CD4-positive, CD25-positive, alpha-beta regulatory T cell (primary cell): Measurements from ENCODE around the gene IFT22. TPM values are rescaled to one million over a fixed set of nuclear protein-coding genes. Genes with fewer than 3 reads are reported as not detected.

Experiments
- ATAC-seq, 2 donors: fragments of 150-1000 bp; cut with Tn5 transposase; one replicate each; pipeline ENCODE4 v1.10.0; 2021; ENCODE audit warnings: low read depth in 2 of 2, moderate number of reproducible peaks in 2 of 2, moderate library complexity in 1 of 2
- DNase-seq, 3 donors: peaks; one replicate each; pipeline versions ENCODE4 v3.0.0 to v3.0.0-alpha.2; 2012 to 2022; ENCODE audit warnings: mixed read lengths in 1 of 3
- H3K27ac ChIP-seq: one replicate; pipeline ENCODE4 v1.7.0; 2013; ENCODE audit warnings: mild to moderate bottlenecking, low read length; ENCODE audit not compliant: insufficient read depth, poor library complexity, severe bottlenecking
- H3K27me3 ChIP-seq: one replicate; pipeline ENCODE4 v1.7.0; 2013; ENCODE audit warnings: low read length; ENCODE audit not compliant: control insufficient read depth, insufficient read depth
- H3K36me3 ChIP-seq: one replicate; pipeline ENCODE4 v1.7.0; 2013; ENCODE audit warnings: mild to moderate bottlenecking, low read length, moderate library complexity; ENCODE audit not compliant: control insufficient read depth, insufficient read depth
- H3K4me1 ChIP-seq: 2 replicates; pipeline ENCODE4 v1.7.0; 2013; ENCODE audit warnings: mild to moderate bottlenecking, low read length; ENCODE audit not compliant: insufficient read depth, control insufficient read depth, poor library complexity, severe bottlenecking
- H3K4me3 ChIP-seq: one replicate; pipeline ENCODE4 v1.7.0; 2013; ENCODE audit warnings: low read depth, mild to moderate bottlenecking, low read length, moderate library complexity
- H3K9me3 ChIP-seq, 2 experiments: 1 replicate in 1 of 2; 2 replicates in 1 of 2; pipeline ENCODE4 v1.7.0; 2013; ENCODE audit warnings: low read length in 2 of 2, mild to moderate bottlenecking in 1 of 2, moderate library complexity in 1 of 2; ENCODE audit not compliant: control insufficient read depth in 2 of 2
- H3K27ac Mint-ChIP-seq, 3 donors: one replicate each; pipeline ENCODE4 v1.8.0; 2020 to 2022; ENCODE audit warnings: mild to moderate bottlenecking in 3 of 3, mixed read lengths in 3 of 3, moderate library complexity in 2 of 3
- H3K27me3 Mint-ChIP-seq: one replicate; pipeline ENCODE4 v1.8.0; 2022; ENCODE audit warnings: mild to moderate bottlenecking, mixed read lengths
- H3K36me3 Mint-ChIP-seq: one replicate; pipeline ENCODE4 v1.8.0; 2020; ENCODE audit warnings: mixed read lengths
- H3K4me1 Mint-ChIP-seq, 4 donors: one replicate each; pipeline ENCODE4 v1.8.0; 2020 to 2022; ENCODE audit warnings: mixed read lengths in 4 of 4, mild to moderate bottlenecking in 1 of 4
- H3K4me3 Mint-ChIP-seq, 4 donors: one replicate each; pipeline ENCODE4 v1.8.0; 2020 to 2022; ENCODE audit warnings: mild to moderate bottlenecking in 4 of 4, mixed read lengths in 4 of 4, moderate library complexity in 3 of 4
- H3K9me3 Mint-ChIP-seq, 7 donors: one replicate each; pipeline ENCODE4 v1.8.0; 2020 to 2022; ENCODE audit warnings: mixed read lengths in 7 of 7, mild to moderate bottlenecking in 3 of 7, moderate library complexity in 2 of 7
- polyA plus RNA-seq, 4 donors: library from polyadenylated mRNA; unstranded; fragments of 300-500 nt; fragmentation: Illumina TruSeq; gene quantifications; one replicate each; pipeline ENCODE4 v1.2.3, GENCODE V29; 2021
- total RNA-seq: library from RNA; stranded (reverse); gene quantifications from one replicate; pipeline ENCODE4 v1.2.3, GENCODE V29; 2022

Gene IFT22
- 1.0 TPM for total RNA-seq
- 1 to 10 TPM; 2.7 to 6.9 (median 3.8) TPM for polyA plus RNA-seq

DNA sequence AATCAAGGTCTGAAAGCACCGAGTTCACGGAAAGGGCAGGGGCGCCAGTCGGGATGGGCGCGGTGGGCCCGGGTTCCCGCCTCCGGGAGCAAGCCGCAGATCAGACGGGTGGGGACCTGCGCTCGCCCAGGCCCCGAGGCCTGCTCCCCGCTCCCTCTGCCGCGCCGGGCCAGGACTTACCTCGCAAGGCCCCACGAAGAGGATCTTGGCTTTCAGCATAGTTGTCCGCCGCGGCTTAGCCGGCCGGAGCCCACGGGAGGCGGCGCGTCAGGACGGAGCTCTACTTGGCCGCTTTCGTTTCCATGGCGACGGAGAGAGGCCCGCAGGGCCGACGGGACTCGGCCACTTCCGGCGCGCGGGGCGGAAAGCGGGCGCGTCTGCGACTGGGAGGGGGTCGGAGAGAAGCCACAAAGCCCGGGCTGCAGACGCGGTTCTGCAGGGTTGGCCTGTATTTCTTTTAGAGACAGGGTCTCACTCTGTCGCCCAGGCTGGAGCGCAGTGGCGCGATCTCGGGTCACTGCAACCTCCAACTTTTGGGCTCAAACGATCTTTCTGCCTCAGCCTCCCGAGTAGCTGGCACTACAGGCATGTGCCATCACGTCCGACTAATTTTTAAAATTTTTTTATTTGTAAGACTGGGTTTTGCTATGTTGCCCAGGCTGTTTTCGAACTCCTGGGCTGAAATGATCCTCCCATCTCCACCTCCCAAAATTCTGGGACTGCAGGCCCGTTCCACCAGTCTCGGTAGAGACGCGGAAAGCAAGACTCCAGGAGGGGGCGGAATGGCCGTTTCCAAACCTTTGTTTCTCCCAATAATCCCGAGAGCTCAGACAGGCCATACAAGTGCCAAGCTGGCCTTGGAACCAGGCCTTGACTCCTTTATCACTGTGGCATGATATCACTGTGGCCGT is at the start of gene IFT22:
IFT22 (minus strand) TSS at position 322 of the 911 bp plus-strand sequence; CDS start at position 219, 103 bp downstream.
- H3K4me3 Mint-ChIP-seq, result peak within 1 kb of the TSS; percentile 89 to 97 (median 93)
- H3K4me3 ChIP-seq, result peak within 1 kb of the TSS; percentile 75

DNA sequence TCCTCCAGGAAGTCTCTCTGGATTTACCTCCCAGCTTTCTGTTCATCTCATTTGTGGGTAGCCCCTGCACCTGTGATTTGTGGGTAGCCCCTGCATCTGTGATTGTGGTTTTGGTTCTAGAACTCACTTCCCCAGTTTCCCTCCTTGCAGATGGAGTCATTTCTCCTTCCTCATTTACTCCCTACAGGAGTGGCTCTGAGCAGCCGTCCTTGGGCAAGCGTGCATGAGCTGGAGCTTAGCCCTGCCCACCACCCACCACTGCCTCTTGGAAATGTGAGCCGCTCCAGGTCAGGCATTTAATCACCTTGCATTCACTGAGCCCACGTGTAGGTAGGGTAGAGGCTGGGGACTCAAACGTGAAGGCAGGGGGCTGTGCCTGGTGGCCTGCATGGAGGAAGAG is 49.2 kb upstream of the IFT22 start:
- no peak overlapping the region for H3K4me3 ChIP-seq
- H3K27ac ChIP-seq, result no peak overlapping the region
- Mint-ChIP-seq H3K27ac (peak overlapping the region in 1 of 3 donors; percentile 93), H3K4me3 (no peak overlapping the region), H3K36me3 (no peaks in the 10 kb centered on the region), H3K9me3 (no peaks in the 10 kb centered on the region), H3K27me3 (peaks cover 13% of the 10 kb centered on the region), H3K4me1 (peaks cover 0 to 14% (median 3%) of the 10 kb centered on the region in 4 donors)
- H3K27me3 ChIP-seq, result peaks cover 5% of the 10 kb centered on the region
- no peak for ATAC-seq
- no peaks in the 10 kb centered on the region for H3K9me3 ChIP-seq
- DNase-seq, result no peak
- no peaks in the 10 kb centered on the region for H3K36me3 ChIP-seq
- H3K4me1 ChIP-seq, result no peaks in the 10 kb centered on the region

More for the DNA sequence above, at the start of gene IFT22:
- peaks cover 11% of the 10 kb centered on the region for H3K27me3 Mint-ChIP-seq
- Histone ChIP-seq H3K9me3 (no peaks in the 10 kb centered on the region), H3K27ac (peak within 1 kb of the TSS; percentile 57), H3K4me1 (peaks cover 10% of the 10 kb centered on the region), H3K36me3 (no peaks in the 10 kb centered on the region), H3K27me3 (no peaks in the 10 kb centered on the region)
- ATAC-seq (peak; percentile 92 to 96), DNase-seq (peak; percentile 72 to 91 (median 81))
- H3K4me1 Mint-ChIP-seq, result peaks cover 0 to 21% (median 7%) of the 10 kb centered on the region in 4 donors
- H3K9me3 Mint-ChIP-seq, result peaks cover 0 to 2% (median 0%) of the 10 kb centered on the region in 7 donors
- H3K36me3 Mint-ChIP-seq, result peaks cover 3% of the 10 kb centered on the region
- peak within 1 kb of the TSS; percentile 81 to 96 (median 88) for H3K27ac Mint-ChIP-seq

DNA sequence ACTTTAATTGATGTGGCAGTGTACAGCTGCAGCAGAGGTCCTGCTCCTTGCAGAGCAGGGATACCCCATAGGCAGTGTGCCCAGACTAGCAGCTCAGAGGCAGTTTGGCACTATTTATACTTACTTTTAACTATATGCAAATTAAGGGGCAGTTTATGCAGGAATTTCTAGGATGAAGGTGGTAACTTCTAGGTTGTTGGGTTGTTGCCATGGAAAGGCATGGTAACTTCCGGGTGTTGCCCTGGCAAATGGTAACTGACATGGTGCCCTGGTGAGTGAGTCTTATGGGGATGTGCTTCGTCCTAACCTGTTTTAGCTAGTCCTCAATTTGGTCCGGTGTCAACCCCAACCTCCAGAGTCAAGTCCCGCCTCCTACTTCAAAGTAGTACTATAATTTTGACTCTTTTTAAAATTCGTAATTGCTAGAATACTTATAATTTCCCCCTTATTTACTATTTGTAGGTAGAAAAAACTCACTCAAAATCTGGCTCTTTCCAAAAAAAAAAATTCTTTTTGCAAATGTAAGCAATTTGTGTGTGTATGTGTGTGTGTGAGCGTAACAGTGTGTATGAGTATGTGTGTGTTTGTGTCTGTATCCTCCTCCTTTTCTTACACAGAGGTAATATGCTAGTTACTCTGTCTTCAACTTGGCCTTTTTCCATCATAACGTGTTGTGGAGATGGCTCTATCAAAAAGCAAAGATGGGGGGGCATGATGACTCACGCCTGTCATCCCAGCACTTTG is 47.0 kb upstream of the IFT22 start:
- Mint-ChIP-seq H3K9me3 (no peaks in the 10 kb centered on the region), H3K27ac (no peak overlapping the region), H3K4me1 (peaks cover 0 to 16% (median 3%) of the 10 kb centered on the region in 4 donors), H3K27me3 (peaks cover 27% of the 10 kb centered on the region), H3K4me3 (no peak overlapping the region), H3K36me3 (no peaks in the 10 kb centered on the region)
- H3K27ac ChIP-seq, result no peak overlapping the region
- peaks cover 6% of the 10 kb centered on the region for H3K4me1 ChIP-seq
- H3K27me3 ChIP-seq, result peaks cover 5% of the 10 kb centered on the region
- no peaks in the 10 kb centered on the region for H3K36me3 ChIP-seq
- no peaks in the 10 kb centered on the region for H3K9me3 ChIP-seq
- DNase-seq (no peak), ATAC-seq (no peak)
- no peak overlapping the region for H3K4me3 ChIP-seq

DNA sequence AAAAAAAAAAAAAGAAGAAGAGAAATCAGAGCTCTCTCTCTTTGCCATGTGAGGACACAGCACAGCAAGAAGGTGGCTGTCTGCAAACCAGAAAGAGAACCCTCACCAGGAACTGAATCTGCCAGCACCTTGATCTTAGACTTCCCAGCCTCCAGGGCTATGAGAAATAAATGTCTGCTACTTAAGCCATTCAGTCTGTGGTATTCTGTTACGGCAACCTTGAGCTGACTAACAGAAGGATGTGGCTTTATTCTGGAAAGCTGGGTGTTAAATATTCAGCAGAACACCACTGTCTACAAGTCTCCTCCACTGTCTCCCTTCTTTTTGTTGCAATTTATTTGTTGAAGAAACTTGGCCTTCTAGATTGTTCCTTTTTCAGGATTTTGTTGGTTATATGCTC is 46.1 kb upstream of the IFT22 start:
- Mint-ChIP-seq H3K4me3 (no peak overlapping the region), H3K27ac (no peak overlapping the region), H3K9me3 (no peaks in the 10 kb centered on the region), H3K27me3 (peaks cover 22% of the 10 kb centered on the region), H3K4me1 (peaks cover 0 to 16% (median 3%) of the 10 kb centered on the region in 4 donors), H3K36me3 (no peaks in the 10 kb centered on the region)
- no peak overlapping the region for H3K27ac ChIP-seq
- H3K4me1 ChIP-seq, result peaks cover 14% of the 10 kb centered on the region
- H3K27me3 ChIP-seq, result peaks cover 5% of the 10 kb centered on the region
- no peak for ATAC-seq
- no peaks in the 10 kb centered on the region for H3K36me3 ChIP-seq
- DNase-seq, result no peak
- no peak overlapping the region for H3K4me3 ChIP-seq
- H3K9me3 ChIP-seq, result no peaks in the 10 kb centered on the region

DNA sequence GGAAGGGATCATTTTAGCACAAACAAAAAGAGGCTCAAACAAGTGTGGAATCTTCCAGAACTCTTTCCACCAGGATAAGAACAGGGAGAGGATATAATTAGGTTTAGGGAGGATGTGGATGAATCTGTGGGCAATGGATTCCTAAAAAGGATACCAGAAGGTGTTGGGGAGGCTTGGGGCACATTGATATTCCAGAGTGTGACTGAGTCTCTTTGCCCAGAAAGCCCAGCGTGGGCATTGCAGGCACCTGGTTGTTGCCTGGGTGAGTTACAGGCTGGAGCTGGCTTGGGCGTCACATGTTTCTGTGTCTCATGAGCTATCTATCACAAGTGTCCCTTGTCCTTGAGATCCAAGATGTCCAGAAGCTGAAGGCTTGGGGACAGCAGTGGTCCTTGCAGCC is 44.3 kb upstream of the IFT22 start:
- peaks cover 0 to 15% (median 3%) of the 10 kb centered on the region in 4 donors for H3K4me1 Mint-ChIP-seq
- Histone ChIP-seq H3K9me3 (no peaks in the 10 kb centered on the region), H3K4me3 (no peak overlapping the region), H3K27me3 (peaks cover 4% of the 10 kb centered on the region), H3K27ac (no peak overlapping the region), H3K4me1 (peaks cover 18% of the 10 kb centered on the region), H3K36me3 (no peaks in the 10 kb centered on the region)
- H3K27ac Mint-ChIP-seq, result no peak overlapping the region
- ATAC-seq (no peak), DNase-seq (no peak)
- no peaks in the 10 kb centered on the region for H3K36me3 Mint-ChIP-seq
- no peak overlapping the region for H3K4me3 Mint-ChIP-seq
- H3K27me3 Mint-ChIP-seq, result peaks cover 32% of the 10 kb centered on the region
- no peaks in the 10 kb centered on the region for H3K9me3 Mint-ChIP-seq

DNA sequence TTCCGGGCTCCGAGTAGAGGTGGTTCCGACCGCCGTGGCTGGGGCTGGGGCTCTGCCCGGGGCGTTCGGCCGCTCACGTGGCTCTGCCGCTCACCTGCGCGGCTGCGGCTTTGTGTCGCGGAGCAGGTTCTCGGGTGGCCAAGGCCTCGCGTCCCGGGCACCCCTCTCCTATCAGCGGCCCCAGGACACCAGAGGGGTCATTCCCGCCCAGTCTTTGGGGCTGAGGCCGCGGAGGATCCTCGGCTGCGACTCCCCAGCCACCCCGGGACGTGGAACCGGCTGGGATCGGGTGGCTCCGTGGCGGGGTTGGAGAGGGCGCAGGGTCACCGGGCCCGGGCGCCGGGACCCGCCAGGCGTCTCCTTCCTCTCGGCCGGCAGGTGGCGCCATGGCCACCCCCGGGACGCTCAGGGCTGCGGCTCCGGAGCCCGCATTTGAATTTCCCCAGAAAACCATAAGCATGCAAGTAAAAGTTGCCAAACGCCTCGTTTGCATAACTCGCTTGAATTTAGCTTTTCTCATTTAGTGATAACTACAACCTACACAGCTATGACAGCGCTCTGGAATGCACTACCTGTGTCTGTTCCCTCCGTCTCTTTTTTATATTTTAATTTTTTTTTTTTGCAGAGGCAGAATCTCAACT is 42.2 kb upstream of the IFT22 start:
- ATAC-seq (peak; percentile 81), DNase-seq (peak; percentile 30 to 73 (median 67))
- H3K4me1 ChIP-seq, result peaks cover 18% of the 10 kb centered on the region
- Mint-ChIP-seq H3K27ac (no peak overlapping the region), H3K9me3 (no peaks in the 10 kb centered on the region), H3K4me3 (peak overlapping the region in 2 of 4 donors; percentile 41 to 48), H3K27me3 (peaks cover 32% of the 10 kb centered on the region), H3K4me1 (peaks cover 0 to 7% (median 2%) of the 10 kb centered on the region in 4 donors), H3K36me3 (no peaks in the 10 kb centered on the region)
- H3K4me3 ChIP-seq, result no peak overlapping the region
- H3K36me3 ChIP-seq, result no peaks in the 10 kb centered on the region
- no peaks in the 10 kb centered on the region for H3K9me3 ChIP-seq
- H3K27me3 ChIP-seq, result peaks cover 4% of the 10 kb centered on the region
- no peak overlapping the region for H3K27ac ChIP-seq

DNA sequence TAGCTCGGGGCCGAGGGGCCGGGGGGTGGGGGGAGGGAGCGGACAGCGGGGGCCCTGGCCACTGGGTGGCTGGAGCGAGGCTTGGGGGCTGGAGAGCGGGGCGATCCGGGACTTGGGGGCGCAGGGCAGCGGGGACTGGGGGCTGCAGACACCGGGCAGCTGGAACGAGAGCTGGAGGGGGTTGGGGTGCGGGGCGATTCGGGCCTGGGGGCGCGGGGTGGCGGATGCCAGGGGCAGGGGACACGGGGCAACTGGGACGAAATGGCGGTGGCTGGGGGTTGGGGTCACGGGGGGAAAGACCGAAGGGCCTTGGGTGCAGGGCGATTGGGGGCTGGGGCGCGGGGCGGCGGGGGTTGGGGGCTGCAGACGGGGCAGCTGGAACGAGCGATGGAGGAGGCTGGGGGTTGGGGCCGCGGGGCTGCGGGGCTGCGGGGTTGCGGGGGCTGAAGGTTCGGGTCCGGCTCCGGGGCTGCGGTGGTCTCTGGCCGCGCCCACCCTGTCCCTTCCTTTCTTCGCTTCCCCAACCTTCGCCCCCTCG is 41.7 kb upstream of the IFT22 start:
- H3K27ac ChIP-seq, result no peak overlapping the region
- no peaks in the 10 kb centered on the region for H3K36me3 ChIP-seq
- H3K4me1 ChIP-seq, result peaks cover 18% of the 10 kb centered on the region
- ATAC-seq (no peak), DNase-seq (no peak)
- Mint-ChIP-seq H3K9me3 (no peaks in the 10 kb centered on the region), H3K27me3 (peaks cover 26% of the 10 kb centered on the region), H3K4me3 (no peak overlapping the region), H3K36me3 (no peaks in the 10 kb centered on the region), H3K4me1 (peaks cover 0 to 7% (median 0%) of the 10 kb centered on the region in 4 donors), H3K27ac (no peak overlapping the region)
- H3K9me3 ChIP-seq, result no peaks in the 10 kb centered on the region
- peaks cover 2% of the 10 kb centered on the region for H3K27me3 ChIP-seq
- H3K4me3 ChIP-seq, result no peak overlapping the region
